Right hindlimb (tissue), 1 donor: Measurements from ENCODE around the gene PGP.
A peak's percentile ranks its signal among the peaks of the same experiment; 100 is the strongest.
"Not testable (repeated sequence)": the region's sequence is repeated elsewhere in the genome, so short reads cannot be mapped to it uniquely, and the experiment has no call there.

ENCODE experiments used
- DNase-seq: peaks from one replicate; pipeline ENCODE4 v3.0.0-alpha.2; 2018

Gene PGP, protein sequence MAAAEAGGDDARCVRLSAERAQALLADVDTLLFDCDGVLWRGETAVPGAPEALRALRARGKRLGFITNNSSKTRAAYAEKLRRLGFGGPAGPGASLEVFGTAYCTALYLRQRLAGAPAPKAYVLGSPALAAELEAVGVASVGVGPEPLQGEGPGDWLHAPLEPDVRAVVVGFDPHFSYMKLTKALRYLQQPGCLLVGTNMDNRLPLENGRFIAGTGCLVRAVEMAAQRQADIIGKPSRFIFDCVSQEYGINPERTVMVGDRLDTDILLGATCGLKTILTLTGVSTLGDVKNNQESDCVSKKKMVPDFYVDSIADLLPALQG

DNA sequence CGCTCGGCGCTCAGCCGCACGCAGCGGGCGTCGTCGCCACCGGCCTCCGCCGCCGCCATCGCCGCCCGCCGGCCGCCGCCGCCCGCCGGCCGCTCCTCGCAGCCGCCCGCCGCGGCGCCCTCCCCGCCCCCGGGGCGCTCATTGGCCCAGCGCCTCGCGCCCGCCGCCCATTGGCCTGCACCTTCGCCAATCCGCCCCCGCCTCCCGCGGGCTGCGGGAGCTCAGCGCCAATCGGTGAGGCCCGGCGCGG lies at the start of gene PGP:
TSS of gene PGP (minus strand) at position 122 of the 250 bp plus-strand sequence. CDS start at position 59, 63 bp downstream.
- no peak for DNase-seq

DNA sequence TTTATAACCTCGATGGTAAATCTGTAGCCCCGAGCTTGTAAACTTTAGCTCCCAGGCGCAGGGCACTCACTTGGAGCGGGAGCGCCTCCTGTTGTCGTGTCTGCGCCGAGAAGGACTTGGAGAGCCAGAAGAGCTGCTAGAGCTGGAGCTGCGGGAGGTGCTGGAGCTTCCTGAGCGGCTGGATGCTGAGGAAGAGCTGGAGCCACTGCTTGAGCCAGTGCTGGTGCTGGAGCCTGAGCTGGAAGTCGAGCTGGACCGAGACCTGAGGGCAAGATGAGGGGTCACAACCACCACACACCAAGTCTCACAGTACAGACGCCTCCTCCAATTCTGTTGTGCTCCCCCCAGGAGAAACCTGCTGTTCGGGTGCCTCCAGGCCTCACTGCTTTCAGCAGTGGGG lies 48.4 kb upstream of the PGP start:
- DNase-seq = not testable (repeated sequence)

DNA sequence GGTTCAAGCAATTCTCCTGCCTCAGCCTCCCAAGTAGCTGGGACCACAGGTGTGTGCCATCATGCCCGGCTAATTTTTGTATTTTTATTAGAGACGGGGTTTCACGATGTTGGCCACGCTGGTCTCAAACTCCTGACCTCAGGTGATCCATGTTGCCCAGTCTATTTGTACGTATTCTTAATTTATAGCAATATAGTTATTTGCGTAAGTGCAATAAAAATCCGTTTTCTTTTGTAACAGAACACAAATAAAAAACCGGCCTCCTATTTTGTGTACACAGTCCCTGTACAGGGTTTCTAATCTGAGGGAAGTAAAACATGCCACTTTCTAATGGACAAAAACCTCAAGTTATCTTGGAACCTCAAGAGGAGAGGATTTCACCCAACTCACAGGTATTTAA lies 45.6 kb upstream of the PGP start:
- DNase-seq = no peak

DNA sequence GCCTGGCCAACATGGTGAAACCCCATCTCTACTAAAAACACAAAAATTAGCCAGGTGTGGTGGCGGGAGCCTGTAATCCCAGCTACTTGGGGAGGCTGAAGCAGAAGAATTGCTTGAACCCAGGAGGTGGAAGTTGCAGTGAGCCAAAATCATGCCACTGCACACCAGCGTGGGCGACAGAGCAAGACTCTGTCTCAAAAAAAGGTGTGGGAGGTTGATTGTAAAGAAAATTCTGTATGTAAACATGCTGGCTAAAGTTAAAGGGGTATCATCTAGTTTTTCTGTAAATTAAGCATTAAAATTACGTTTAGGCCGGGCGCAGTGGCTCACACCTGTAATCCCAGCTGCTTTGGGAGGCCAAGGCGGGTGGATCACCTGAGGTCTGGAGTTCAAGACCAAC lies 43.9 kb upstream of the PGP start:
- DNase-seq = not testable (repeated sequence)

DNA sequence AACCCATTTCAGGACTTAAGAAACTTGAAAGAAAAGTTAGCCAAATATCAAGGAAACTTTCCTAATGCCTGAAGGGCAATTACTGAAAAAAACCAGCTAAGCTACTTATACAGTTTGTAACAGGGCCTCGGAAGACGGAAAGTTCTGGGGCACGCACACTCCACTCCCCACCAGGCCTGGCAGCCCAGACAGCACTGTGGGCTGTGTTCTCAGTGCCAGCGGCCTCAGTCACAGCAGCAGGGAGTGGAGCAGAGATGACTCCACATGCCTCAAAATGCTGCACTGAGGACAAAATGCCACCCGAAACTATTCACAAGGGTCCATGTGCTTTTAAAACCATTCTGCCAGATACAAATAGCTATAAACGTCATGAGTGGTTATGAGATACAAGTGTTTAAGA lies 43.1 kb upstream of the PGP start:
- DNase-seq = no peak

DNA sequence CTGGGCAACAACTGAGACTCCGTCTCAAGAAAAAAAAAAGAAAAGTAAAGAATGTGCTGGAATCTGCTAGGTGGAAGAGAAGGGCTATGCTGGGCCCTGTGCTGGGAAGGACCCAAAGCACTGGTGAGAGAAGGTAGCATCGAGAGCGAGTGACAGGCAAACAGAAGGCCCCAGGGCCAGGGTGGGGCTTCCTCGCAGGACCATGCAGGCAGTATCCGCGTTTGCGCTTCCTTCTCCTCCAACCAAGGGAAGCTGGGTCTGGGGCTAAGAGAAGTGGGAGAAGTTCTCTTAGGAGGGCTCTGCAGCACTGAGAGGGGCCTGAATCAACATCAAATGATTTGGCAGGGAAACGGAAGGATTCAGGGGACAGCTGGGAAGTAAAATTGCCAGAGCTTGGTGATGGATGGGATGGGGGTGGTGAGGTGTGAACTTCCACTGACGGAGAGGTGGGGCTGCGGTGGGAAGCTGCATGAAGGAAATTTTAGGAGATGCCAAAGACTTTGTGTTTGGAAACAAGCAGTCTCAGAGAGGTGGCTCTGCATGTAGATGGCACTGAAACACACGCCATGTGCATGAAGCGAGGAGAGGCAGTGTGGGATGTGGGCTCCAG lies 42.0 kb upstream of the PGP start:
- DNase-seq = no peak

DNA sequence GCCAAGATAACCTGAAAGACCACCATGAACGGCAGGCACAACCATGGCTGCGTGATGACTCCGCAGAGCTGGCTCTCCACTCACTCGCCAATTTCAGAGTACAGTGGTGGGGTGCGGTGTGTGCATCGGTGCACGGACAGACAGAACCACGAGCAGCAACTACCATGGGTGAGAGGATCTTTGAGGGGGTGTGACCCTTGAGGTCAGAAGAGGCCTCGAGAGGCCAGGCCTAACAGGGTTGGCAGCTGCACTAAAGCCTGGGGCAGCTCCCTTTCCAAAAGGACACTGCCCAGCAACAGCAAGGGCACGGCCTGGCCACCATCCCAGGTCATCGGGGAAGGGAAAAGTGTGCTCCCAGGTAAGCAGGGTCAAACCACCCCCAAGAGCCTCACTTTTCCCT lies 38.7 kb upstream of the PGP start:
- no peak for DNase-seq

DNA sequence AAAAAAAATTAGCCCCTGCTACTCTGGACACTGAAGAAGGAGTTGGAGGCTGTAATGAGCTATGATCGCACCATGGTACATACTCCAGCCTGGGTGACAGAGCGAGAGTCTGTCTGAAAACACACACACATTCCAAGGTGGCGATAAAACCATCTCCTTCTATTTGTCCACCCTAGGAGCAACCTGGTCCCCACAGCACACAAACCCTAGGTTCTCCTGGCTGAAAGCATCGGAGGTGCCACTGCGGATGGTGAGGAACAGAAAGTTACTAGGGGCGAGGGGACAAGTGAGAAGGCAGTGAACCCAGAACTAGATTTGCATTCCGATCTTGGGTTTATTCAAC lies 38.1 kb upstream of the PGP start:
- DNase-seq = no peak

DNA sequence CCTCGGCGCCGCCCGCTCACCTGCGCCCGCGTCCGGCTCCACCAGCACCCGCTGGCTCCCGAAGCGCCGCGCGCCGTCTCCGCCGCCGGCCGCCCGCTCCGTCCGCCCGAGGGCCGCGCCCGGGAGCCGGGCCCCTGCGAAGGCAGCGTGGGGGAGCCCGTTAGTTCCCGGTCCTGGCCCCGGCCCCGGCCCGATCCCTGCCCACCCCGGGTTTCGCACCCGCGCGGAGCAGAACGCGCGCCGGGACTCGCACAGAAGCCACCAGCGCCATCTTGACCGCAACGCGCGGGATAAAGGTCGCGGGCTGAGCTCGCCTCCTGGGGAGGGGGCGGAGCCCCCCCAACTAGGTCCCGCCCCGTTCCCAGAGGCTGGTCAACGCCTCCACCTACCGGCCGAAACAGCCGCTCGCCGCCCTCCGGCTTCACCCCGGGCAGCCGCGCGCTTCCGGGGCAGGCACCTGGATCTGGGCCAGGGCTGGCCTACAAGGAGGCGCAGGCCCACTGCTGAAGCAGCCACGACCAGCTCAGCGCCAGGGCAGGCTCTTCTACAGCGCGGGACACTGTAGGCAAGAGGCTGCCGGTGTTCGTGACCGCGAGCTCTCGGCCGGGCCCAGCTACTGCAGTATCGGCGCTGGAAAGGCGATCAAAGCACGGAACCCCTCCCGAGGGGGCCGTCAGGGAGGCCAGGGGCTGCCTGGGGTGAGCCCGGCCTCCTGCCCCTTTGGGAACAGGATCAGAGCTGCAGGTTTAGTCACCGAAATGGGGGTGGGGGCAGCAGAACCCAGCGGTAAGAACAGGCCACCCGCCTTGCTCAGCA lies 36.9 kb upstream of the PGP start, which contains the start of gene ECI1:
TSS of gene ECI1 (minus strand) at position 292 of the 816 bp plus-strand sequence. CDS start at position 271, 21 bp downstream.
- DNase-seq = peak; percentile 96

DNA sequence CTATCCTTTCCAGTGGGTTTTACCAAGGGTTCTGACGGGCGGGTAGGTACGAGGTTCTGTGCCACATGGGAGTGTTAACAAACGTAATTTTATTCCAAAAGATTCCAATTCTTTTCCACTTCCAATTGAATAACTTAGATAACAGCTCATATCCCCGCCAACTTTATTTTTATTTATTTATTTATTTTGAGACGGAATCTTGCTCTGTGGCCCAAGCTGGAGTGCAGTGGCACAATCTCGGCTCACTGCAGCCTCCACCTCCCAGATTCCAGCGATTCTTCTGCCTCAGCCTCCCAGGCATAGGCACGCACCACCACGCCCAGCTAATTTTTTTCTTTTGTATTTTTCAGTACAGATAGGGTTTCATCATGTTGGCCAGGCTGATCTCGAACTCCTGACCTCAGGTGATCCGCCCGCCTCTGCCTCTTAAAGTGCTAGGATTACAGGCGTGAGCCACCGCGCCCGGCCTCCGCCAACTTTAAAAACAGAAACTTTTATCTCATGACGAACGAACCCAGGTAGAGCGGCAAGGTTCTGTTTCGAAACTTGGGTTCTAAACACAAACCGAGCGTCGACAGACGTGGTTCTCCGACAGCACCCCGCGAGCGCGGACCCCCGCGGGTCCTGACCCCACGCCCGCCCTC lies 36.1 kb upstream of the PGP start:
- no peak for DNase-seq

DNA sequence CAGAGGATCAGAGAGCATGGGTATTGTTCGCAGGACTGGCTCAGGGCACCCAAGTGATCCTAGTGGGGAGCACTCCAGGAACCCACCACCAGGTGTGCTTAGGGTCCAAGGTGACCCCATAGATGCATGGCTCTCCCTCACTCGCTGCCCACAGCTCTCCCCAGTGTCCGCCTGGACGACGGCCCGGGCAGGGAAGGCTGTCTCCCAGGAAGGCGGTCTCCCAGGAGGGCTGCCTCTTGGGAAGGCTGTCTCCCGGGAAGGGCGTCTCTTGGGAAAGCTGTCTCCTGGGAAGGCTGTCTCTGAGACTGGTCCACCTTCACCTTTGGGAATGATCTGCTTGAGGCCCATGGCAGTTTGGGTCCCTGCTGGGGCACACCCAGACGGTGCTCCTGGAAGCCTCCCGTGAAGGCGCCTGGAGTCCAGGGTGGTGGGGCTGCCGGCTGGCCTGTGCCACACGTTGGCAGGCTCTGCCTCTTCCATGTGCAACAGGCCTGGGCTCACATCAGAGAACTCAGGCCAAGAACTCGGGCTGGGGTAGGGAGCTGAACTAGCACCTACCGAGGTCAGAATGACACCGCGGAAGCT lies 31.8 kb upstream of the PGP start:
- DNase-seq = no peak

DNA sequence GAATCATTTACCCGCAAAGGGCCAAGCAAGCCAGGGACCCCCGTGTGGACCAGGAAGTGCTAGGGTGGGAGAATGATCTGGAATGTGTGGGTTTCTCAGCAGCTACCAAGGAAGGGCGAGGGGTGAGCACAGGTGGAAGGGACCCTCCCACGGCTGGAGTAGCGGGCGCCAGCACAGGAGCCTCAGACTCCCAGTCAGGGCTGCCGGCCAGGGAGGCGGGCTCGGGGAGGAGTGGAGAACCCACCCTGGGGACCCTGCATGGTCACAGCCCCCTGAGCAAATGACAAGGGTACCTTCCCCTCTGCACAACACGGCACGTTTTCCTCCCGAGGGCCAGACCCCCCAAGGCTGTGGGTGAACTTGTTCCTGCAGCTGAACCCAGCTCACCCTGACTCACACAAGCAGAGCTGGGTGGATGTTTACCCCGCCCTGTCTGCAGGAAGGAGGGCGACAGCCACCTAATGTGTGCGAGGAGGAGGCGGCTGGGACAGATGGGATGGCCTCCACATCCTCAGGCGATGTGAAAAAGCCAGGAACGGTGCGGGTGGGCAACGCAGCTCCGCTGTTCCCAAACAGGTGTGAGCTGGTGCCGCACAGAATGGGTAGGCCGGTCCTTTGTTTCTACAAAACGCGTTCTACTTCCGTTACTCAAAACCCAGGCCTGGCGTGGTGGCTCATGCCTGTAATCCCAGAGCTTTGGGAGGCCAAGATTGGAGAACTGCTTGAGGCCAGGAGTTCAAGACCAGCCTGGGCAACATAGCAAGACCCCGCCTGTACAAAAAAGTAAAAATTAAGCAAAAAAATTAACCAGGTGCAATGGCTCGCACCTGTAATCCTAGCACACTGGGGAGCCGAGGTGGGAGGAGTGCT lies 30.5 kb upstream of the PGP start:
- DNase-seq = no peak

DNA sequence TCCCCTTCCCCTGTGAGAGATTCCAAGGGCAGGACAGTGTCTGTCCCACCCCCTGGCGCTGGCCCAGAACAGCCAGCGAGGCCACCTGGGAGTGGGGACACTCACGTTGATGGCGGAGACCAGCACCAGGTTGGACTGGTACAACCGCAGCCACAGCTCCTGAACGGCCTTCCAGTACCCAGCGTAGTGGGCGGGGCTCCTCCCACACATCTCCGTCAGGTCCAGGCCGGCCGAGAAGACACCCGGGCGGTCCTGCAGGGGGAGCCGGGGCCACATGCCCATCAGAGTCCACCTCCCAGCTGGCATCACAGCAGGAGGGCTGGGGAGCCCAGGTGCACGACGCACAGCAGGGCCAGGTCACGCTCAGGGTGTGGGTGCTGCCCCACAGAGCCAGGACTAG lies 29.7 kb upstream of the PGP start:
- DNase-seq = no peak

DNA sequence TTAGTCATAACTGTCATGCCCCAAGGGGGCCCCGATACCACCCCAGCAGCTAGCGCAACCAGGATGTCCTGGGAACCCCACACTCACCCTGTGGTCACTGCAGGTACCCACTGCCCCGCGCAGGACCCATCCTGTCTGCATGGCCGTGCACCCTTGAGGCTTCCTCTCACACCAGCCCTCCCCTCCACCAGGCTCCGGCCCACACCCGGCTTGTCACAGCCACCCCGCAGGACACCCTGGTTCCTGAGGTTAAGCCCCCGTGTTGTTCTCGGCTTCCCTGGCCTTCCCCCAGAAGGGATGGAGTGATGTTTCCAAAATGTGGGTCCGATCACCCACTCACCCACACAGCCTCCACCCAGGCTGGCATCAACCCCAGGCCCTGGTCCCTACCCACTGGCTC lies 29.1 kb upstream of the PGP start:
- no peak for DNase-seq

DNA sequence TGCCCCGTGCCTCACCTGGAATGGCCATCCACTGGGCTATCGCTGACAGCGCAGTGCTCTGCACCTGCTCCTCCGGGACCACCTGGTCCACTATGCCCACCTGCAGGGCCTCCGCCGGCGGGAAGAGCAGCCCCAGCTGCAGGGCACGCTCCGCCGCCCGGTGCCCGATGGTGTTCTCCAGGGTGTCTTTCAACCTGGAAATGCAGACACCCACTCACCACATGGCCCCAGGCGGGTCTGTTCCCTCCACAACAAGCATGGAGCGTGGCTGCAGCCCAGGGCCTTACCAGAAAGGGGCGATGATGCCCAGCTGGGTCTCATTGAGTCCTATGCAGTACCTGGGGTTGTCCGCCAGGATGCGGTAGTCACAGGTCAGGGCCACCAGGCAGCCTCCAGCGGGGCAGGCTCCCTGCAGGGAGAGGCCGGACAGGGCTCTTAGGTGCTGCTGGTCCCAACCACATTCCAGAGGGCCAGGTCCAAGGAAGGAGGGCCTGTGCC lies 28.4 kb upstream of the PGP start:
- no peak for DNase-seq

DNA sequence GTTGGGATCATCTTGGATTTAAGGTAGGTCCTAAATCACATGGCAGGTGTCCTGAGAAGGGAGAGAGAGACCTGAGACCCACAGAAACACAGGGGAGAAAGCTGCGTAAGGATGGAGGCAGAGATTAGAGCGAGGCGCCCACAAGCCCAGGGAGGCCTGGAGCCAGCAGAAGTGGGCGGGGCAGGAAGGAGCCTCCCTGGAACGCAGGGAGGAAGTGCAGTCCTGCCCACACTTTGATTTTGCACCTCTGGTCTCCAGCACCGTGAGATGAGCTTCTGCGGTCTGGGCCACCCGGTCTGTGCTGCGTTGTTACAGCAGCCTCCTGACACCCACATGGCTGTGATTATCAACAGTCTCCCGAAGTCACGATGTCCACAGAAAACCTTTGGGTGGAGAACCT lies 28.0 kb upstream of the PGP start:
- DNase-seq = no peak

DNA sequence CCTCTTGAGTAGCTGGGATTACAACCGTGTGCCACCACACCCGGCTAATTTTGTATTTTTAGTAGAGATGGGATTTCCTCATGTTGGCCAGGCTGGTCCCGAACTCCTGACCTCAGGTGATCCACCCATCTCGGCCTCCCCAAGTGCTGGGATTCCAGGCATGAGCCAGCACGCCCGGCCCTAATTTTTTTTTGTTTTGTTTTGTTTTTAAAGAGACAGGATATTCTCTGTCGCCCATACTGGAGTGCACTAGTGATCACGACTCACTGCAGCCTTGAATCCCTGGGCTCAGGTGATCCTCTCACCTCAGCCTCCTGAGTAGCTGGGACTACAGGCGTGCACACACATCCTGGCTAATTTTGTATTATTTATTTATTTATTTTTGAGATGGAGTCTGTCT lies 25.7 kb upstream of the PGP start:
- DNase-seq = not testable (repeated sequence)

DNA sequence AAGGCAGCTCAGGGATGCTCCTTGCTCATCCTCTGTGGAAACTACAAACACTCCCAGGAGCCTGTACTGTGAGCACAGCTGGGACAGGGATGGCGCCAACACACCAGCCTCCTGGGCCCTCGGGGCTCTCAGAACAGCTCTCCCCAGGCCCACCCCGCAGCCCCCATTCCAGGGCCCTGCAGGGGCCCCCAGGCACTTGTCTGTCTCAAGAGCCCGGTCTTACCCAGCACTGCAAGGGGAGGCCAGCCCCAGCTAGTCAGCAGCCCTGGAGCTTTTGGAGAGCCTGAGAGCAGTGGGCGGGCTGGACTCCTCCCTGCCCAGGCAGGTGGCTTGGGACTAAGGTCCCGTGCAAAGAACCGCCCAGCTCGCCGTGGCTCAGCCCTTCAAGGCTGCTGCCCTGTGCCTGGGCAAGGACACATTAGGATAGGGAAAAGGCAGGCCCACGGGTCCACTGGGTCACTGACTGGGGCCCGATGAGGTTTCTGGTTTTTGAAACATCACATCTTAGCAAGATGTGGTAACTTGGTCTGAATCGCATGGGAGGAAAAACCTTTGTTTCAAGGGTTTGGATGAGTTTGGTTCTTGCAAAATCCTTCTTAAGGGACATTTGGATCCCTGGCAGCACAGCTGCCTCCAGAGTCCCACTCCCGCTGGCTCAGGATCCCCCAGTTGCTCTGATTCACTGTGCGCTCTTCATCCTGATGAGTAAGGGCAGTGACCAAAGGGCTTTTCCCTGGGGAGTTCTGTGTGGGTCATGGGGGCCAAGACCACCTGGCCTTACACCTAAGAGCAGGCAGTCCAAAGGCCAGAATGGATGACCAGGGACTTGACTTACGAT lies 24.4 kb upstream of the PGP start:
- DNase-seq = no peak

DNA sequence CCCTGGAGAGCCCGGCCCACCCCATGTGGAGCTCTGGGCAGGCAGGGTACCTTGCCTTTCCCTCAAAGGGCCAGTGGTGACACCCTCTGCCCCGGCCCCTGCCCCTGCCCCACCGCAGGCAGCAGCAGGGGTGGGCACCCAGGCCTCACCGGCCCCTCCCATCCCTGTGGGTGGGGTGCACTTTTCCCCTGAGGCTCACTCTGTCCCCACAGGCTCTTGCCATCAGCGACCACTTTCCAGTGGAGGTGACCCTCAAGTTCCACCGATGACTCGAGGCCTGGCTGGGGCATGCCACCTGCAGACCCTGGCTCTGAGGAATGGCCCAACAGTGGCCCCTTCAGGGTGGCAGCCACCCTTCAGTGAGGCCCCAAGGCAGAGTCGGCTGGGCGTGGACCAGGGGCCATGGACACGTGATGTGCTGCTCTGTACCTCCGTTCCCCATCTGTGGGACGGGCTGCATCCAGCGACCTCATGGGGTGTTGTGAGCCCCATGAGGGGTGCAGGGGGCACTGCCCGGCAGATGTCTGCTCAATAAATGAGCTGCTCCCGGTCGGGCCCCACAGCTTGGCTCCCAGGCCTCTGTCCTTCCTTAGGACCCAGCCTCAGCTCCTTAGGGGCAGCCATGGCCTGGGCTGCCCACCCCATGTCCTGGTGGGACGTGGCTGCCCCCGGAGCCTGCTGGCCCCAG lies 23.7 kb upstream of the PGP start:
- no peak for DNase-seq

DNA sequence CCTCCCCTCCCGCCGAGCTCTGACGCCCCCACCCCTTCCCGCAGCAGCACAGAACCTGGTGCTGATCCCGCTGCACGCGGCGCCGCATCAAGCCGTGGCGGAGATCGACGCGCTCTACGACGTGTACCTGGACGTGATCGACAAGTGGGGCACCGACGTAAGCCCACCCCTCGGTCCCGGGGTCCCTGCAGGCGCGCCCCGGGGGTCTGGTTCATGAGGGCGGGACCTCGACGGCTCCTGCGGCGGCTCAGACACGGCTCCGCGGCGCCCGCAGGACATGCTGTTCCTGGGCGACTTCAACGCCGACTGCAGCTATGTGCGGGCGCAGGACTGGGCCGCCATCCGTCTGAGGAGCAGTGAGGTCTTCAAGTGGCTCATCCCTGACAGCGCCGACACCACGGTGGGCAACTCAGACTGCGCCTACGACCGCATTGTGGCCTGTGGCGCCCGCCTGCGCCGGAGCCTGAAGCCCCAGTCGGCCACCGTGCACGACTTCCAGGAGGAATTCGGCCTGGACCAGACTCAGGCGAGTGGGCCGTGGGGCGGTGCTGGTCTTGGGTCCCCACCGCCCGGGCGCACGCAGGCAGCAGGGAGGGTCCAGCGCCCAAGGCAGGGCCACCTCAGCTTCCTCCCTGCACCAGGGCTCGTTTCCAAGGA lies 23.0 kb upstream of the PGP start:
- DNase-seq = no peak
